Testis (tissue), 3 donors: ENCODE results near the gene PAMR1. TPM values are rescaled to one million over a fixed set of nuclear protein-coding genes. Genes with fewer than 3 reads are reported as not detected.

Experiments
- DNase-seq: peaks from one replicate; pipeline ENCODE4 v3.0.0-alpha.2; 2019
- H3K27ac ChIP-seq, 2 donors: fragments of 200-600 bp; sonication (generic); one replicate each; pipeline ENCODE4 v1.5.1; 2019
- H3K27me3 ChIP-seq: fragments of 200-600 bp; sonication (generic); one replicate; pipeline ENCODE4 v1.5.1; 2019
- H3K36me3 ChIP-seq: fragments of 200-600 bp; sonication (generic); one replicate; pipeline ENCODE4 v1.5.1; 2017; ENCODE audit warnings: low read depth; ENCODE audit errors: missing control alignments
- H3K4me1 ChIP-seq: fragments of 200-600 bp; sonication (generic); one replicate; pipeline ENCODE4 v1.5.1; 2019
- H3K4me3 ChIP-seq, 2 donors: fragments of 200-600 bp; sonication (generic); one replicate each; pipeline ENCODE4 v1.5.1; 2017 to 2019
- H3K9me3 ChIP-seq: fragments of 200-600 bp; sonication (generic); one replicate; pipeline ENCODE4 v1.5.1; 2017
- CTCF ChIP-seq, 3 experiments: fragments of 450-650 bp in 2 of 3; fragments of 200-600 bp in 1 of 3; sonication (generic) in 1 of 3; IDR thresholded peaks; one replicate each; pipeline ENCODE4 v1.5.1; 2016 to 2019; ENCODE audit warnings: antibody characterized with exemption in 3 of 3, mild to moderate bottlenecking in 2 of 3, moderate library complexity in 1 of 3
- POLR2A ChIP-seq: fragments of 450-650 bp; IDR thresholded peaks from one replicate; pipeline ENCODE4 v1.6.1; 2017; ENCODE audit warnings: antibody characterized with exemption, mild to moderate bottlenecking, moderate library complexity
- WGBS, 2 donors: methylation state at CpG; one replicate each; pipeline ENCODE4 v1.1.5; 2018; 5-methylcytosine and 5-hydroxymethylcytosine counted together
- intact Hi-C: fragments of 100-400 bp; cut with DNase I; formaldehyde crosslinking; loops from one replicate; pipeline ENCODE4 v1.15.1; 2023; ENCODE audit warnings: low total_unique reads
- polyA plus RNA-seq: library from polyadenylated mRNA; stranded (reverse); fragments of 350-450 nt; fragmentation: Illumina TruSeq; extraction: RNeasy Lipid Tissue Mini Kit (QIAGEN cat#74804); gene quantifications from one replicate; pipeline ENCODE4 v1.2.3, GENCODE V29; 2014; ENCODE audit warnings: low read depth, low replicate concordance; ENCODE audit not compliant: insufficient read depth
- total RNA-seq, 2 donors: library from RNA; depleted of rRNA; stranded (reverse); fragments of >200 nt; gene quantifications; one replicate each; pipeline ENCODE4 v1.2.3, GENCODE V29; 2016

PAMR1 gene
- total and polyA plus RNA-seq, 3 donors from 2014 or later = 0.55 to 13.2 (median 1.5) TPM

GRCh38 chr11:35517481-35517880 lies 7.9 kb downstream of the PAMR1 start:
- Histone ChIP-seq H3K9me3 (no peaks in the 10 kb centered on the region), H3K27ac (no peak overlapping the region), H3K36me3 (no peaks in the 10 kb centered on the region), H3K27me3 (no peaks in the 10 kb centered on the region), H3K4me1 (no peaks in the 10 kb centered on the region), H3K4me3 (no peak overlapping the region)
- intact Hi-C loops = no loop called here
- WGBS, 2 donors = 82 to 100% methylated on average over 1 of the region's 1 CpG
- TF ChIP-seq CTCF (IDR thresholded peaks at IDR 0.05) = no peak
- no peak for TF ChIP-seq POLR2A
- no peak for DNase-seq

GRCh38 chr11:35516403-35516802 lies 9.0 kb downstream of the PAMR1 start:
- no peak for TF ChIP-seq CTCF (IDR thresholded peaks at IDR 0.05)
- TF ChIP-seq POLR2A = no peak
- no peaks in the 10 kb centered on the region for H3K4me1 ChIP-seq
- WGBS, 2 donors = 86 to 89% methylated on average over 4 of the region's 4 CpGs

GRCh38 chr11:35515224-35515623 lies 10.2 kb downstream of the PAMR1 start:
- no peak for DNase-seq
- WGBS, 2 donors = 51 to 79% methylated on average over 2 to 3 of the region's 3 CpGs
- Histone ChIP-seq H3K36me3 (no peaks in the 10 kb centered on the region), H3K4me3 (no peak overlapping the region), H3K27me3 (no peaks in the 10 kb centered on the region), H3K9me3 (no peaks in the 10 kb centered on the region), H3K4me1 (no peaks in the 10 kb centered on the region), H3K27ac (no peak overlapping the region)
- no peak for TF ChIP-seq POLR2A
- no peak for TF ChIP-seq CTCF (IDR thresholded peaks at IDR 0.05)
- intact Hi-C loops = no loop called here

More at GRCh38 chr11:35516403-35516802, 9.0 kb downstream of the PAMR1 start:
- H3K4me3 ChIP-seq = no peak overlapping the region
- no peaks in the 10 kb centered on the region for H3K27me3 ChIP-seq
- intact Hi-C loops = no loop called here
- no peak overlapping the region for H3K27ac ChIP-seq
- no peak for DNase-seq
- no peaks in the 10 kb centered on the region for H3K36me3 ChIP-seq
- no peaks in the 10 kb centered on the region for H3K9me3 ChIP-seq

GRCh38 chr11:35514481-35514880 lies 10.9 kb downstream of the PAMR1 start:
- WGBS, 2 donors = 92 to 97% methylated on average over 3 of the region's 3 CpGs
- H3K27me3 ChIP-seq = no peaks in the 10 kb centered on the region
- H3K36me3 ChIP-seq = no peaks in the 10 kb centered on the region
- H3K4me1 ChIP-seq = no peaks in the 10 kb centered on the region
- no peak overlapping the region for H3K4me3 ChIP-seq
- DNase-seq = no peak
- no peak for TF ChIP-seq CTCF (IDR thresholded peaks at IDR 0.05)
- no peak for TF ChIP-seq POLR2A
- intact Hi-C loops = no loop called here
- H3K9me3 ChIP-seq = no peaks in the 10 kb centered on the region
- H3K27ac ChIP-seq = no peak overlapping the region

GRCh38 chr11:35511666-35512065 lies 13.8 kb downstream of the PAMR1 start:
- H3K36me3 ChIP-seq = no peaks in the 10 kb centered on the region
- 83 to 88% methylated on average over 5 of the region's 5 CpGs for WGBS, 2 donors
- H3K4me1 ChIP-seq = no peaks in the 10 kb centered on the region
- H3K27me3 ChIP-seq = no peaks in the 10 kb centered on the region
- intact Hi-C loops = no loop called here
- no peak overlapping the region for H3K4me3 ChIP-seq
- no peaks in the 10 kb centered on the region for H3K9me3 ChIP-seq
- DNase-seq = no peak
- H3K27ac ChIP-seq = no peak overlapping the region
- TF ChIP-seq CTCF (IDR thresholded peaks at IDR 0.05) = no peak
